Fibroblast of skin of back (primary cell): ENCODE data around the gene DCTN1. TPM values are rescaled to one million over a fixed set of nuclear protein-coding genes. Genes with fewer than 3 reads are reported as not detected.
"Not testable (repeated sequence)": the region's sequence is repeated elsewhere in the genome, so short reads cannot be mapped to it uniquely, and the experiment has no call there.

Experiments
- DNase-seq: peaks from one replicate; pipeline ENCODE4 v3.0.0-alpha.2; 2013
- polyA plus RNA-seq, 2 experiments: library from polyadenylated mRNA; unstranded; fragments of 120-200 nt; gene quantifications; one replicate each; pipeline ENCODE4 v1.2.1, GENCODE V29; 2013; ENCODE audit not compliant: insufficient read length in 2 of 2

DCTN1 gene
- 186 TPM for polyA plus RNA-seq (2013, experiment 1 of 2; ENCODE audit: insufficient read length)
- 163 TPM for polyA plus RNA-seq (2013, experiment 2 of 2; ENCODE audit: insufficient read length)

DNA sequence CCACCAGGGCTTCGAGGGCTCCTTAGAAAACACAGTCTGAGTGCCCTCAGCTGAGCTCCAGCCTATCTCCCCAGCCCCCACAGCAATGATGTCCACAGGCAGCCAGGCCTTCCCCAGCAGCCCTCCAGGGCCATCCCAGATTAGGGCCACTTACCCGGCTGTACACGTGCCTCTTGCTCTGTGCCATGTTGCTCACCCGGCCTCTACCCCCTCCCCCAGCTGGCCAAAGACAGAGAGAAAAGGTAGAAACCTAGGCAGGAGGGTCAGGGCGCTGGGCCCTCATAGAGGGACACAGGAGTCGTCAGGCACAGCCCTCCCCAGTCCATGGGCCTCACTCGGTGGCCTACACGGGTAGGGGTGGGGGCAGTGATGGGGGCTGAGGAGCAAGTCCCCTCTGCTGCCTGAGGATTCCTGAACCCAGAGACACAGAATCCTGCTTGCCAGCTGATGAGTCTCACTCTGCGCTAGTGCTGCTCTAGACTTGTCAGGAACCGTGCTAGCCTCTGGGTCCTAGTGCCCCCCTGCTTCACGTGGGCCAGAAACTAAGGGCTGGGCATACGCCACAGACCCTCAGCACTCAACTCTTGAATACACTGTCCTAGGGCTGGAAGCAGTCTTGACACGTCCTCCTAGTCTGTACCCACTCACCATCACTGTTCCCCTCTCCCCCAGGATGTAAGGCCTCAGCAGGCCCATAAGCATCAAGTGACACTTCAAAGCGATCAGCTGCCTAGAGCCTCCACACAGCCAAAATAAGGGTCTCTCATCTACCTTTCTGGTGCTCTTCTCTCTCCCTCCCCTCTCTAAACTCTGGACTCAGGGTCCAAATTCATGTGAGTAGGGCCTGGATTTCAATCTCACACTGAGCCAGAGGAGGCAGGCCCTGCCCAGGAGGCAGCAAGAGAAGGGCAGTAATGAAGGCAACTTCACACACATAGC is at the start of gene DCTN1:
Gene DCTN1, minus strand, starts transcription at position 461 of the 939 bp plus-strand sequence. Its CDS starts 274 bp downstream, at position 187.
- peak; percentile 72 for DNase-seq

DNA sequence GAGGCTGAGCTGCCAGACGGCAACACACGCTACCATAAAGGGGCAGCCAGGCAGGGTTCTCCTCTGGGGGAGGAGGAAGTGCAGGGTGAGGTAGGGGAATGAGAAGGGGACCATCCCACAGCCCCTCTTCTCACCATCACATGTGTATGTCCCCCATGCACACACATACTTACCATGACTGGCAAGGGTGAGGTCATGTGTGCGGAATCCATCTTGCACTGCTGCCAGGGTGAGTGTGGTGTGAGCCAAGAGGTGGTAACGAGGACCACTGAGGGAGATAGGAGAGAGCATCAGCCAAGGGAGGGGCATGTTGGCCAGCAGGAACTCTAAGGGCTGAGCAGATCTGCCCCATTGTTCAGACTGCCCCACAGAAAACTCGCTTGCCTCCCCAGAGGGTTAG is 48.6 kb upstream of the DCTN1 start:
- DNase-seq = no peak

DNA sequence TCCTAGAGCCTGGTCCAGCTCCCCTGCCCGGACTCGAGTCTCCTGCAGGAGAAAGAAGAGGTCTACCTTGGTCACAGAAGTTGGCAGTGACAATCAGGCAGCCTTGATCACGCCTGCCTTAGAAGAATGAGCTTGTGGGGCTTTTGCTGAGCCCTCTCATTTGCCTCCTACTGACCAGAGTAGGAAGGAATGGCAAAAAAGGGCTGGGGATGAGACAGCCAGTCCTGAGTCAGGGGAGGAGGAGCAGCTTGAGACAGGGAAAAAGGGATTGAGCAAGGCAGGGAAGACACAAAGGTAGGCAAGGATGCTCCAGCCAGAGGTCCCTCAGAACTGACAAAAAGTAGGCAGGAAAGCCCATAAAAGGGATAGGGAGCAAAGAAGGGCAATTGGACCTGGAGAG is 47.4 kb upstream of the DCTN1 start:
- no peak for DNase-seq

DNA sequence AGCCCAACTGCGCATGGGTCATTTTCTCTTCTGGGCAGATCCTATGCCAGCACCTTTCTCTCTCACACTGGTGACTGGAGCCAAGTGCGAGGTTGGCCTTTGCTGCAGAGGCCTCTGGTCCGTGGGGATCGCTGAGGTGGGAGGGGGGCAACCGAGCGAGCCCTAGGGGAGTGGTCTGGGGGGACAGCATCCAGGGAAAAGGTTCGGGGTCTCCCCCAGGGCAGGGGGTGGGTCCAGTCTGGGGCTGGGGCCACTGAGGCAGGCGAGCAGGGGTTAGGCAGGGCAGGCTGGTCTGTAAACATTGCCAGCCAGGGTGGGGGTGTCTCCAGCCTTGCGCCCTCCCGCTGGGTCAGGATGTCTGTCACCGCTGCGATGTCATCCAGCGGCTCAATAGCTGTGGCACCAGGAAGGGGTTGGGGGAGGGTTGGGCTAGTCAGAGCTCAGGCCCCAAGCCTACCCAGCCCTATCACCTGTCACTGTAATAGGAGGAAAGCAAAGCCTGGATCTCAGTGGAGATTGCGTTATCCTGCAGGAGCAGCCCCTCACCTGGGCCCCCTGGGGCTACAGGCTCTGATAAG is 46.2 kb upstream of the DCTN1 start:
- DNase-seq = no peak

DNA sequence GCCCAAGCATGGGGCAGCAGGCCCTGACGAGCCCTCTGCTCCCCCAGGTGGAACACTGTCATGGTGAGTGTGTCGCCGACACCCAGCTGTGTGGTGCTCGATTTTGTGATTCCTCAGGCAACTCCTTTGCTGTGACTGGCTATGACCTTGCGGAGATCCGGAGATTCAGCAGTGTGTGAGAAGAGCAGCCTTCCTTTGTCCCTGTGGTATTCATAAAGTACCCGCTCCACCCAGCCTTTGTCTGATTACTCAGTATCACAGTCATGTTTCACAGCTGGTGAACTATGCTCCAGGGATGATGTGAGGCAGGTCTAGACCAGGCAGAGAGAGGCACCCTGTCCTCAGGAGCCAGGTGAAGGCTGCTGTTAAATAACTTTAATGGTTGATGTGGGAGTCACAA is 45.4 kb upstream of the DCTN1 start:
- no peak for DNase-seq

DNA sequence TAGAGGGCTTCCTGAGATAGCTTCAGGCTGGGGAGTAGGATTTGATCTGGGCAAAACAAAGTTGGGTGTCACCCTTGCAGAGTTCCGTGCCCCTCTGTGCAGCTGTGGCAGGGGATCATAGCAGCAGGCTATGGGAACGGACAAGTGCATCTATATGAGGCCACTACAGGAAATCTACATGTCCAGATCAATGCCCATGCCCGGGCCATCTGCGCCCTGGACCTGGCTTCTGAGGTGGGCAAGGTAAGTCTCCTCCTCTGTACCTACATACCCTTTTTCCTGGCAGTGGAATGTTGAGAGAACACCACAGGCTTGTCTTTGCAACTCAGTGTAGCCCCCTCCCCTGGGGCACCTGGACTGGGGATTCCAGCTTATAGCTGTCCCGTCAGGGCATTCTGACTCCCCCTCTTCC is 44.9 kb upstream of the DCTN1 start:
- no peak for DNase-seq

DNA sequence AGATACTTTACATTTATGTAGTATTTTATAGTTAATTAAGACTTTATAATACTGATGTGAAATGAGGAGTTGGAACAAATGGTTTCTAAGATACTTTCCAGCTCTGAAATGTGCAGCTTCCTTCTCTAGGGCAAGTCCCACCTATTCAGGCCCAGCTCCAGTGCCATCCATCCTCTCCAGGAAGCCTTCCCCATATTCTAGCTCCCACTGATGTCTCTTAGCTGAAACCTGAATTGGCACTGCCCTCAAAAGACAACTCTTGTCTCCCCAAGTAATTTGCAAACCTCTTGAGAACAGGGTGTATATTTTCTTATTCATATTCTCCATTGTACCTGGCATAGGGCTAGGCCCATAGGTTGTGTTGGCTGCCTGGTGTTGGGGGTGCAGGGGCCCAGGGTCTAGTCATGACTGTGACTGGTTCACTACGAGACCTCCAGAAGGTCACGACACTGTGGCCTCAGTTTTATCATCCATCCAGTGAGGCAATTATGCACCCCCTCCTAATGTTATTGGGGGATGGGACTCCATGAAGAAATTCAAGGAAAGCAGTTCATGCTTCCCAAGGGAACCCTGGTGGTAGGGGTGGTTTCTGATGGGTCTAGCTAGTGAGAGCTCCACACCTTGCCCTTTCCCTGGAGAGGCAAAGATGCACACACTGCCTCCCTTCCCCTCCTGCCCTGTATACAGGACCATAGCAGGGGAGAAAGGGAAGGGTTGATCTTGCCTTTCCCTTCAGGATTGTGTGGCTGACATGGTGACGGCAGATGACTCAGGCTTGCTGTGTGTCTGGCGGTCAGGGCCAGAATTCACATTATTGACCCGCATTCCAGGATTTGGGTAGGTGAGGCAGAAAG is 44.3 kb upstream of the DCTN1 start:
- no peak for DNase-seq

DNA sequence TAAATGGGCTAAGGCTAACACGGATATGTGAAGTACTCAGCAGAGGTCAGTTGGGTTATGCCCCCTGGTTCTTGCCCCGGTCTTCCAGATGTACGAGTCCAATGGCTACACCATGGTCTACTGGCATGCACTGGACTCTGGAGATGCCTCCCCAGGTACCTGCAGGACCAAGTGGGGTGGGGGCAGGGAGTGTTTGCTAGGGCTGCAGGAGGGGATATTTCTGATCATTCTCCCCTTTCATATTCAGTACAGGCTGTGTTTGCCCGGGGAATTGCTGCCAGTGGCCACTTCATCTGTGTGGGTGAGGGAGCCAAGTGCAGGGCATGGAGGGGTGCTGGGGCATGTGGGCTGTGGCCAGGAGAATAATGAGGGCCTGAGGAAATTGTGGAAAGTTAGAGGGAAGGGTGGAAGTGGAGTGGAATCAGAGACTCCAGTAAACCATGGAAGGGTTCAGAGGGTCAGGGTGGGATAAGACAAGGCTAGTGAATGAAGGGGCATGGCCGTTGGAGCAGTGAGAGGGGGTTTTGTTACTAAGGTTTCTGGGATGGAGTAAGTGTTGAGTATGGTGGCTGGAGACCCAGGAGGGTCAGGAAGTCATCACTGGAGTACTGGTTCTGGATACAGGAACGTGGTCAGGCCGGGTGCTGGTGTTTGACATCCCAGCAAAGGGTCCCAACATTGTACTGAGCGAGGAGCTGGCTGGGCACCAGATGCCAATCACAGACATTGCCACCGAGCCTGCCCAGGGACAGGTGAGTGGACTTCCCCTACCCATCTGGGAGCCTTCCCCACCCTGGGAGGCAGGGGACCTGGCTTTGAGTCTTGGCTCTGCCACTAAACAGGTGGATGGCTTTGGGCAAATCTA is 43.4 kb upstream of the DCTN1 start:
- no peak for DNase-seq

DNA sequence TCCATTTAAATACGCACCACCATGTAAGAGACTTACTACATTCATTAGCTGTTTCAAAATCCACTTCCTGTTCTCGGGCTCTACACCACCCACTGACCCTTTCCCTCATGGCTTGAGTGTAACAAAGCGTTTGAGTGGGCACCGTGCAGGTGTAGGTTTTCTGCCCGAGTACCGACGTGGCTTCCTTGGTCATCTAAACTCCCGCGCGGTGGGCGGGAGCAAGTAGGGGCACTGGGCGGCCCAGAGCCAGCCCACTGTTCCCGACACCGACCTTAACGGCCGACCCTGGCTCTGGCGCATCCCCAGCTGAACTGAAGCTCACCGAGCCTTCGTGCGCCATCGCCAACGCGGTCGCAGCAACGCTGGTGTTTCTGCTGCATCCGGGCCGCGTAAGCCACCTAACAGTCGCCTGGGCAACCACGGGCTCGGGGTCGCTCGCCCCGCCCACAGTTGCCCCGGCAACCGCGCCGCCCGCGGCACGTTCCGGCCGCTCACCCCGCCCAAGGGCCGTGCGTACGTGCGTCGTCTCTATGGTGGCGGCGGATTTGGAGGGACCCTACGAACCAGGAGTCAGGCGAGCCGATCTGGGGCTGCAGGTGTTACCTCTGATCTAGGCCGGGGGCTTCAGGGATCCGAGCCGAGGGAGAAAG is 41.2 kb upstream of the DCTN1 start, which contains the start of the genes C2orf81 and WDR54:
Gene C2orf81, minus strand, starts transcription at position 399 of the 650 bp plus-strand sequence. Its CDS starts 59 bp downstream, at position 340.
Gene WDR54, plus strand, starts transcription at position 510 of the 650 bp plus-strand sequence. CDS start 424 bp downstream, outside the sequence.
- DNase-seq = peak; percentile 87

DNA sequence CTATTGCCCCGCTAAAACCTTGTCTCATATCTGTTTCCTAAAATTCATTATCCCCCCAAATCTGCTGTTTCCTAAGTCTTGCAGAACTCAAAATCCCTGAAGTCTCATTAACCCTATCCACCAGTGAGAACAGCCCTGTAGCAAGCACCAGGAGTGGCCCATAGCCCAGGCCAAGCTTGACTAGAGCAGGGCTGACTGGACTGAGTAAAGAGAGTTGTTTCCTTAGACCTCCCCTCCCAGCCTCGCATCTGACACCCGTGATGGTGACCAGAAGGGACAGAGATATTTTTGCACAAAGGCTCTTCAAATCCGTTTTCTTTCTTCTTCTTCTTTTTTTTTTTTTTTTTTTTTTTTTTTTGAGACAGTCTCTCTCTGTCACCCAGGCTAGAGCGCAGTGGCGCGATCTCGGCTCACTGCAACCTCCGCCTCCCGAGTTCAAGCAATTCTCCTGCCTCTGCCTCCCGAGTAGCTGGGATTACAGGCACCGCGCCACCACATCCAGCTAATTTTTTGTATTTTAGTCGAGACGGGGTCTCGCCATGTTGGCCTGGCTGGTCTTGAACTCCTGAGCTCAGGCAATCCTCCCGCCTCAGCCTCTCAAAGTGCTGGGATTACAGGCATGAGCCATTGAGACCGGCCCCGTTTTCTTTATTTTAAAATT is 40.5 kb upstream of the DCTN1 start:
- DNase-seq = not testable (repeated sequence)

DNA sequence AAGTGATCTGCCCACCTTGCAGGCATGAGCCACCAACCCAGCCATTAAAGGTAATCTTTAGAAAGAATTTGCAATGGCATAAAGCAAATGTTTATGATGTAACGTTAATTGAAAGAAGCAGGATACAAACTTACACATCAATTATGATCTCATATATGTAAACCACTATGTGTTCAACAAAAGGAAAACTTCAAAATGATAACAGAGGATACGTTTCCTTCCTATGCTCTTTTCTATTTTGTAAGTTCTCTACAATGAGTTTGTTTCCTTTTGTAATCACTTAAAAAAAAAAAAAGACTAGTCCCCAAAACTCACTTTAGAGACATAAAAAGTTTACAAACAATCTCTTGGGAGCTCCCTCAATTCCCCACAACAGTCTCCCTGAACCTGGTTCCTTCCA is 39.9 kb upstream of the DCTN1 start:
- DNase-seq = no peak

DNA sequence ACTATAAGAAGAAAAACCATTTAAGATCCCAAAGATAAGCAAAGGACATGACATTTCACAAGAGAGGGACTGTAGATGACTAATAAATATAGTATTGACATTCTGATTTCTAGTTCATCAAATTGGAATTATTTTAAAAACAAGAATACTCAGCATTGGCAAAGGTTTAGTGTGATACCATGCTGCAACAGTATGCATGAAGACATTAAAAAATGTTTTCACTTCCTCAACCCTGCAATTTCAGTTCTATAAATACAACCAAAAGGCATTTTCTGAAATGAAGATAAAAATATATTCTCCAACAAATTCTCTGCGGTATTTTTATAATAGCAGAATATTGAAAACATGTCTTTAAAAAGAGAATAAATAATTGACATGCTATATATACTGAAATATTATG is 39.2 kb upstream of the DCTN1 start:
- no peak for DNase-seq

DNA sequence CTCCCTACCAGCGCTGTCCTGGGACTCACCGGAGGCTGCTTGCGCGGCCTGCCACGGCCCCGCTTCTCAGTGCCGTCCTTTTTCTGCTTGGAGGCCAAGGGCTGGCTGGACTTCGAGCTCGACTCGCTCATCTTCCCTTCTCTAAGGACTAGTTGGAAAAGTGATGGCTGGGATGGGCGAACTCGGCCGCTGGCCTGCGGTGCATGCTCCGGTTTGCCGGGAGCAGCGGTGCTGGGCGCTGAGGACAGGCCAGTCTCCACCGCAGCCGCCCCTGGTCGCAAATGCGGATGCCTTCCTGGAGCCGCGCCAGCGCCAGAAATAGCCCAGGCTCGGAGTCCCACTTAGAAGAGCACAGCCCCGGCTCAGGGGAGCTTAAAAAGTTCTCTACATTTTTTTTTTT is 38.2 kb upstream of the DCTN1 start:
- no peak for DNase-seq

DNA sequence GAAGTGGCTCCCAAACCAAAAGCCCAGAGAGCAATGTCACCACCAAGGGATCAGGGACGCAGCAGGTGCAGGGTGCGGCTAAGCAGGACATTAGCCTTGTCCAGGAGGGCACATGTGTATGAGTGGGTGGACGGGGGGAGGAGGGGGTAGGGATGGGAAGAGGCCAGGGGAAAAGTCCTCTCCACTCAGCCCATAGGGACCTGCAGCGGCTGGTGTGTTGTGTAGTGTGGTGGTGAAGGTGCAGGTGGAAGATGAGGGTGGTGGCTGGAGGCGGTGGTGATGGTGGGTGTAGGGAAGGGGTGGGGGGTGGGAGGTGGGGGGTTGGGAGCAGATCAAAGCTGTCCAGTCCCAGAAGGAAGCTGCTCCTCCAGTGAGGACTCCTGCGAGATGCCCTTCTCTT is 37.7 kb upstream of the DCTN1 start:
- DNase-seq = no peak

DNA sequence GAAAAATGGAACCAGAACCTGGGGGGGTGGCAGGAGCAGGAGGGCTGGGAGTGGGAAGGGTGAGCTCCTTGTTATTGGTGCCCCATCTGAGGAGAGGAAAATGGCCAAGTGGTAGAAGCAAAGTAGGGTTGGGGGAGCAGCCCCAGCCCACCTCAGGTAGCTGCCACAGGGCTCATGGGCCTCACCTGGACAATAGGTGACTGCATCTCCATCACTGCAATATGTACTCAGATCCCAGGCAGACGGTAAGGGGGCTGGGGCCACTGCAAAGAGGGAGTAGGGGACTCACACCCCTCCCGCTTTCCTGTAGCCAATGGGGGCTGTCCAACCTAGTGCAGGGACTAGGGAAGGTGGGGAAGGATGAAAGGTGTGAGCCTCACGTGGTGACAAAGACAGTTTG is 37.1 kb upstream of the DCTN1 start:
- no peak for DNase-seq

DNA sequence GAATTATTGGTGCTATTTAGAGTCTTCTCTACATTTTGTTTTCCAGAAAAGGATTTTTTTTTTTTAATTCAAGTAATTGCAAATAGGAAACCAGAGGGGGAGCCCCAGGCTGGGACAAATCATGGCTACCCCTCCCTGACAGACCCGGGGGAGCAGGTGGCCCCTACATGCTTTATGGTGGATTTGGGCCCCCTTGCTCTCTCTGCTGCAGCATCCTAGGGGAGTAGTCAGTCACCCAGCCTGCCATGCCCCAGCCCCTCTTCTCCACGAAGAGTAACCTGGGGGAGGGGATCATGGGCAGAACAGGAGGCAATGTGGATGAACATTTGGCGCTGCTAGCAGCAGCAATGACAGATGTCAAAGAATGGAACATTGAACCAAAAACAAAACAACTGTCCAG is 36.7 kb upstream of the DCTN1 start:
- no peak for DNase-seq

DNA sequence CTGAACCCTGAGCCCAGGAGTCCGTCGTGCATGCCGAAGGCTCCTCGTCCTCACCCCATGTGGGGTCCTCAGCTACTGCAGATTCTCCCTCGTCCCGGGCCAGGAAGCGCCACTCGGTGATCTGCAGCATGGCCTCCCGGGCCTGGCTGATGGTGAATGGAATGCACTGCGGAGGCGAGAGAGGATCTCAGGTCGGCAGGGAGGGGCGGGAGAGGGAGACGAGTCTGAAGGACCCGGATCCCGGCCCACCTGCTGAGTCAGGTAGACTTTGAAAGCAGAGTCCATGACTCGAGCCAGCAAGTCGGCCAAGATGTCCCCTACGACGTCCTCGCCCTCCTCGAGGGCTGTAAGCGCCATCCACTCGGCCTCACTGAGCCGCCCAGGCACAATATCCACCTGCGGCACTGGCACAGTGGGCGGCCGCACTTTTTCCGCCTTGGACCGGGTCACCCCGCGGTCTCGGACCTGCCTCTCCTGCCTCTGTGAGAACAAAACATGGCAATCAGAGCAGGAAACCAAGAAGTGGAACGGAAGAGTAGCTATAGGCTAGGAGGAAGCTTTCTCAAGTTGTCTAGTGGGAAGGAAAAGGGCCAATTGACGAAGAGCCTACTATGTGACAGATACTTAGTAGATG is 35.8 kb upstream of the DCTN1 start:
- no peak for DNase-seq

DNA sequence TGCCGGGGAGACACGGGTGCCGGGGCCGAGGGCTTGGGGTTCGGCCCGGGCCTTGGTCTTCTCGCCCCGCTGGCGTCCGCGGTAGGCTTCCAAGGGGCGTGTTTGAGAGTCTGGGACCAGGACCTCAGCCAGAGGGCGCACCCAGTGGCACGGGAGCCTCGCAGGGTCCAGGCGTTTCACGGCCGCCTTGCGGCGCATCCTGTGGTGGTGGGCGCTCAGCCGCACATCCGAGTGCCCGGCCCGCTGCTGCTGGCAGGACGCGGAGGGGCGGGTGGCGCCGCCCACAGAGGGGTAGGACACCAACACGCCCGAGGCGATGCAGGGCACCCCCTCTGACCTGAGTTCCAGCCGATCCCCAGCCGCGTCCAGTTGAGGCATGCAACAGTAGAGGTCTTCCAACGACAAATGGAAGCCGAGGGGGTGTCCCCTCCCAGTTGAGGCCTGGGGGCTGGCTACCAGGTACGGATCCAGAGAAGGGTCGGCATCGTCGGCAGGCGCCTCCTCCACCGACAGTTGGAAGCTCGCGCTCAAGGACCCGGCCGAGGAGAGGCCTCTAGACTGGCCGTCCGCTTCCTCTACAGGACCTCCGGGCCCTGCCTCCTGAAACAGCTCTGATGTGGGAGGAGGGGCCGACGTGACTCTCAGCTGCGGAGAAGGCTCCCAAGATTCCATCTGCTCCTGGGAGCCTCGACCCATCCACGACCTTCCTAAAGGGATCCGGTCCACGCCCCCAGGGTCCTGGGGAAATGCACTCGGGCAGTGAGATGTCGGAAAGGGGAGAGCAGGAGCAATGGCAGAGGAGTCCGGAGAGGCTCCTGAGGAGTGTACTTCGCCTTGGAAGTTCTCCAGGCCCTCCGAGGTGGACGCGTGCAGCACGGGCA is 35.0 kb upstream of the DCTN1 start:
- peak; percentile 27 for DNase-seq

DNA sequence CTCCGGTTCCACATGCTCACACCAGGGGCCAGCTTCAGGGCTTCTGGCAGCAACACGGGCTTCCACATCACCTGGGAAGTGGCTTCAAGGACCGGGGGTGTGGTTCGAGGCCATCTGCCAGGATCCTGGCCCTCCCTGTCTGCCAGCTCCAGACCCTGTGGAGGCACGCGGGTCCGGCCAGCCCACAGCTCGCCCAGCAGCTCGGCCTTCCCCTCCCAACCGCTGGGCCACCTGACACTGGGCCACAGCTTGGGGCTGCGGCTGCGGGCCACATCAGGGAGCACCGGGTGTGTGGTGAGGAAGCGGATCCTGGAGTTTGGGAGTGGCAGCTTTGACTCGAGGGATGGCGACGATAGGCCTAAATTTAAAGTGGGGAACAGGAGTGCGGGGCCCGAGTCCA is 34.3 kb upstream of the DCTN1 start:
- DNase-seq = no peak
